Urinary bladder (tissue), 4 donors: ENCODE results near the gene FRYL. TPM values are rescaled to one million over a fixed set of nuclear protein-coding genes. Genes with fewer than 3 reads are reported as not detected.

Source experiments
- DNase-seq: peaks from one replicate; pipeline ENCODE4 v3.0.0-alpha.2; 2015; ENCODE audit errors: extremely low spot score
- H3K27ac ChIP-seq: one replicate; pipeline ENCODE4 v1.5.1; 2013; ENCODE audit warnings: low read depth, mild to moderate bottlenecking, moderate library complexity
- H3K36me3 ChIP-seq: one replicate; pipeline ENCODE4 v1.6.1; 2013; ENCODE audit warnings: mild to moderate bottlenecking, moderate library complexity; ENCODE audit not compliant: insufficient read depth
- H3K4me1 ChIP-seq: one replicate; pipeline ENCODE4 v1.6.1; 2013; ENCODE audit warnings: mild to moderate bottlenecking, moderate library complexity; ENCODE audit not compliant: insufficient read depth
- H3K4me3 ChIP-seq: one replicate; pipeline ENCODE4 v1.5.1; 2013; ENCODE audit warnings: low read depth, low read length
- WGBS: extraction: QIAGEN DNeasy Blood & Tissue Kit; methylation state at CpG from one replicate; pipeline ENCODE4 v1.1.7; 2013; 5-methylcytosine and 5-hydroxymethylcytosine counted together
- polyA plus RNA-seq: library from polyadenylated mRNA; stranded (reverse); fragments of 200-250 nt; gene quantifications from one replicate; pipeline ENCODE4 v1.2.3, GENCODE V29; 2013
- total RNA-seq: library from RNA; depleted of rRNA; stranded (reverse); fragments of >200 nt; gene quantifications from one replicate; pipeline ENCODE4 v1.2.3, GENCODE V29; 2014
- donor health status: healthy with polysubstance abuse.
- donor health status: healthy.

FRYL gene
- total and polyA plus RNA-seq, 2 donors: 17.0 to 172 TPM

DNA sequence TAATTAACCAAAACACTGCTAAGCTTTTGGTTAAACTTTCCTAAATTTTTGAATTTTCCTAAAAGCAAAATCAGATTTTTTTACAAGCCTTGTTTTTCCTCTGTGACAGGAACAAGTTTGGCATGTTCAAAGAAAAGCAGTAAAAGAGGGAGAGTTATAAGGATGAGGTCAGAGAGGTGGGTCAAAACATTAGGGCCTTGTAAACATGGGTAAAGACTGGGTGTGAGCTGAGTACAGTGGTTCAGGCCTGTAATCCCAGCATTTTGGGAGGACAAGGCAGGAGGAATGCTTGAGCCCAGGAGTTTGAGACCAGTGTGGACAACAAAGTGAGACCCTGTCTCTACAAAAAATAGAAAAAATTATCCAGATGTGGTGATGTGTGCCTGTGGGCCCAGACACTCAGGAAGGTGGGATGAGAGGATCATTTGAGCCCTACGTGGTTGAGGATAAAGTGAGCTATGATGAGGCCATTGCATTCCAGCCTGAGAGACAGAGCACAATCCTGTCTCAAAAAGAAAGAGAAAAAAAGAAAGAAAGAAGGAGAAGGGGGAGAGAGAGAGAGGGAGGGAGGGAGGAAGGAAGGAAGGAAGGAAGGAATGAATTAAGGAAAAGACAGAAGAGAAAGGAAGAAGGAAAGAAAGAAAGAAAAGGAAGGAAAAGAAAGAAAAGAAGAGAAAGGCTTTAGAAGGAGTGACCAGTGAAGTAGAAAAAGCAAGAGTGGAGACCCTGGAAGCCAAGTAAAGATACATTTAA, 17.0 kb upstream of the FRYL start:
- 48% methylated on average over 1 of the region's 1 CpG for WGBS
- no peaks in the 10 kb centered on the region for H3K36me3 ChIP-seq
- no peak for DNase-seq
- no peaks in the 10 kb centered on the region for H3K4me1 ChIP-seq
- H3K4me3 ChIP-seq: no peak overlapping the region
- H3K27ac ChIP-seq: no peak overlapping the region

GRCh38 chr4:48796191-48796926, 16.3 kb upstream of the FRYL start:
- no peak overlapping the region for H3K27ac ChIP-seq
- WGBS: 81% methylated on average over 2 of the region's 2 CpGs
- no peak for DNase-seq

GRCh38 chr4:48795108-48795507, 15.0 kb upstream of the FRYL start:
- WGBS: 89% methylated on average over 3 of the region's 3 CpGs
- DNase-seq: no peak
- Histone ChIP-seq H3K36me3 (no peaks in the 10 kb centered on the region), H3K4me1 (no peaks in the 10 kb centered on the region), H3K4me3 (no peak overlapping the region), H3K27ac (no peak overlapping the region)

More at GRCh38 chr4:48796191-48796926, 16.3 kb upstream of the FRYL start:
- Histone ChIP-seq H3K4me1 (no peaks in the 10 kb centered on the region), H3K4me3 (no peak overlapping the region), H3K36me3 (no peaks in the 10 kb centered on the region)

DNA sequence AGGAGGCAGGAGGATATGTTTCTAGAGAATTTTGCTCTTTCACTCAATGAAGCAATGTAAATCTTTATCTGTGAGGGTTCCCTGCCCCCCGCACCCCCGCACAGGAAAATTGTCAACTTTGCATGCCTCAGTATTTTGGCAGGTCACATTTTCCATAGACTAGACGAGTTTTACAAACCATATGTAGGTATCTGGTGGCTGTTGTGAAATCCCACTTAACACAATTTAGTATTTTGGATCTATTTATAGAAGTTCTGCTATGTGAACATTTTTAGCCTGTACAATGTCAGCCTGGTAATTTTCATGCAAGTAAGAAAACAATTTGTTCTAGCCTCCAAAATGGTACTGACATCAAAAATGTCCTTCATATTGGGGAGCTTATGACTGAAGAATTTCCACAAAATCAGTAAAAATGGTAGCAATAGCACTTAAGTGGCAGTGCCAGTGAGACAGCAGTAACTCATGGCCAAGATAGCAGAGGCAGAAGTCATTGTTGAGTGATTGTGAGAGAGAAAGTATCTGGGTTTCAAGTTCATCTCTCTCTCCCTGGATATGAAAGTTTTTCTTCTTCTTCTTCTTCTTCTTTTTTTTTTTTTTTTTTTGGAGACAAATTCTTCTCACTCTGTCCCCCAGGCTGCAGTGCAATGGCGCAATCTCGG, 12.4 kb upstream of the FRYL start:
- H3K36me3 ChIP-seq: no peaks in the 10 kb centered on the region
- 69% methylated on average over 5 of the region's 5 CpGs for WGBS
- no peak for DNase-seq
- H3K4me3 ChIP-seq: no peak overlapping the region
- no peaks in the 10 kb centered on the region for H3K4me1 ChIP-seq
- H3K27ac ChIP-seq: no peak overlapping the region

DNA sequence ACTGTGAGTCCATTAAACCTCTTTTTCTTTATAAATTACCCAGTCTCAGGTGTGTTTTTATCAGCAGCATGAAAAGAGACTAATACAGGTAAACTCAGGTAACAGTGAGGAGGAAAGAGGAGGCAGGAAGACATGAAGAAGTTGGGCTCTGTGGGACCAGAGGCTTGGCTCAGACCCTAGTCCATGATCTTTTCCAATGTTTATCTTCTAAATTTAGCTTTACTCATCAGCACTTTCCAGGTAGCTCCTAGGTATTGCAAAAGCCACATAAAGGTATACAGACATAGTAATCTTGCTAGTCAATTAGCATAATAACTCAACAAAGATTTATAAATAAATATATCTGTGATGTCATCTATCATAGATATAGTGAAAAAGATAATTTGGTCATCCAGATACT, 11.2 kb upstream of the FRYL start:
- Histone ChIP-seq H3K4me3 (no peak overlapping the region), H3K4me1 (no peaks in the 10 kb centered on the region), H3K27ac (no peak overlapping the region), H3K36me3 (no peaks in the 10 kb centered on the region)
- DNase-seq: no peak

- no peak overlapping the region for H3K27ac ChIP-seq
- H3K4me1 ChIP-seq: no peaks in the 10 kb centered on the region
- no peak overlapping the region for H3K4me3 ChIP-seq
- no peaks in the 10 kb centered on the region for H3K36me3 ChIP-seq
- no peak for DNase-seq
These were observed 10.5 kb upstream of the FRYL start for GRCh38 chr4:48790561-48790960.

GRCh38 chr4:48787056-48787455, 7.0 kb upstream of the FRYL start:
- H3K36me3 ChIP-seq: no peaks in the 10 kb centered on the region
- no peak overlapping the region for H3K27ac ChIP-seq
- no peaks in the 10 kb centered on the region for H3K4me1 ChIP-seq
- no peak overlapping the region for H3K4me3 ChIP-seq
- no peak for DNase-seq
- 51% methylated on average over 1 of the region's 1 CpG for WGBS

DNA sequence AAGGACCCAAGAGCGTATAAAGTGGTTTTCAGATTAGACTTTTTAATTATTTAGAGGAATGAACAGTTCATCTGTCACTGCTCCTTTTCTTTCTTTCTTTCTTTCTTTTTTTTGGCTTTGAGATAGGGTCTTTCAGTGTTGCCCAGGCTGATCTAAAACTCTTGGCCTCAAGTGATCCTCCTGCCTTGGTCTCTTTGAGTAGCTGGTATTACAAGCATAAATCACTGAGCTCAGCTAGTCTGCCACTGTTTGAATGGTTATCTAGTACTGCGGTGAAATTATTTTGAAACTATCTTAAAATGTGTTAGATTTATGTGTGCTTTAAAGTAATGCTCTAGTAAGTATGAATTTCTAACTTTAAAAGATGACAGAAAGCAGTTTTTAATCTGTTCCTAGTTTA, 6.5 kb upstream of the FRYL start:
- DNase-seq: no peak
- no peaks in the 10 kb centered on the region for H3K36me3 ChIP-seq
- no peaks in the 10 kb centered on the region for H3K4me1 ChIP-seq
- H3K27ac ChIP-seq: no peak overlapping the region
- WGBS: 77% methylated on average over 2 of the region's 2 CpGs
- no peak overlapping the region for H3K4me3 ChIP-seq

DNA sequence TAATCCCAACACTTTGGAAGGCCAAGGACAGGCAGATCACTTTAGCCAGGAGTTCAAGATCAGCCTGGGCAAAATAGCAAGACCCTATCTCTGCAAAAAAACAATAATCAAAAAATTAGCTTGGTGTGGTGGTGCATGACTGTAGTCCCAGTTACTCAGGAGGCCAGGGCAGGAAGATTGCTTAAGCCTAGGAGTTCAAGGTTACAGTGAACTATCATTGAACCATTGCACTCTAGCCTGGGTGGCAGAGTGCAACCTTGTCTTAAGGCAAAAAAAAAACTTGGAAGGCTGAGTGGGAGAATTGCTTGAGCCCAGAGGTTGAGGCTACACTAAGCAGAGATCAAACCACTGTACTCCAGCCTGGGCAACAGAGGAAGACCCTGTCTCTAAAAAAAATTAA, 5.2 kb upstream of the FRYL start:
- Histone ChIP-seq H3K27ac (no peak overlapping the region), H3K4me1 (no peaks in the 10 kb centered on the region), H3K4me3 (no peak overlapping the region), H3K36me3 (no peaks in the 10 kb centered on the region)
- no peak for DNase-seq

DNA sequence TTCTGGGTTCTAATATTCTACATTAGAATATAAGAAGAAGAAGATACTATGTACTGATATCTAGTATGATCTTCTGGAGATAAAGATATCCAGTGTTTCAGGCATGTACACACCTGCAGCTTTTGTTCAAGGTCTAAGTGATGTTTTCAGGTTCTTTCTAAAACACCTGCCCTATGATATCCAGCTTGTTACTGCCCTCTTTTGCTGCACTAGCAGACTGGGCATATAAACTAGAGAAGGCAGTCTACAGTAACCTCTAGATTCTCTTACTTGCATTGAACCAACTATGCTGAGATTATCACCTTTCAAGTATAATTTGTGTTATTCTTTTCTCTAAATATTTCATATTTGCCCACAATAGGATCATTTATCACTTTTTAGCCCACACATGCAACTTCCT, 1.9 kb upstream of the FRYL start:
- no peak for DNase-seq

GRCh38 chr4:48780865-48781214, 761 bp upstream of the FRYL start:
- under 1% methylated on average over 10 of the region's 10 CpGs for WGBS
- peaks cover 3% of the 10 kb centered on the region for H3K4me1 ChIP-seq
- H3K27ac ChIP-seq: peak overlapping the region; percentile 62
- H3K4me3 ChIP-seq: peak overlapping the region; percentile 98
- no peak for DNase-seq
- no peaks in the 10 kb centered on the region for H3K36me3 ChIP-seq

More for the DNA sequence above, 1.9 kb upstream of the FRYL start:
- H3K36me3 ChIP-seq: no peaks in the 10 kb centered on the region
- no peak overlapping the region for H3K27ac ChIP-seq
- peaks cover 1% of the 10 kb centered on the region for H3K4me1 ChIP-seq
- no peak overlapping the region for H3K4me3 ChIP-seq

DNA sequence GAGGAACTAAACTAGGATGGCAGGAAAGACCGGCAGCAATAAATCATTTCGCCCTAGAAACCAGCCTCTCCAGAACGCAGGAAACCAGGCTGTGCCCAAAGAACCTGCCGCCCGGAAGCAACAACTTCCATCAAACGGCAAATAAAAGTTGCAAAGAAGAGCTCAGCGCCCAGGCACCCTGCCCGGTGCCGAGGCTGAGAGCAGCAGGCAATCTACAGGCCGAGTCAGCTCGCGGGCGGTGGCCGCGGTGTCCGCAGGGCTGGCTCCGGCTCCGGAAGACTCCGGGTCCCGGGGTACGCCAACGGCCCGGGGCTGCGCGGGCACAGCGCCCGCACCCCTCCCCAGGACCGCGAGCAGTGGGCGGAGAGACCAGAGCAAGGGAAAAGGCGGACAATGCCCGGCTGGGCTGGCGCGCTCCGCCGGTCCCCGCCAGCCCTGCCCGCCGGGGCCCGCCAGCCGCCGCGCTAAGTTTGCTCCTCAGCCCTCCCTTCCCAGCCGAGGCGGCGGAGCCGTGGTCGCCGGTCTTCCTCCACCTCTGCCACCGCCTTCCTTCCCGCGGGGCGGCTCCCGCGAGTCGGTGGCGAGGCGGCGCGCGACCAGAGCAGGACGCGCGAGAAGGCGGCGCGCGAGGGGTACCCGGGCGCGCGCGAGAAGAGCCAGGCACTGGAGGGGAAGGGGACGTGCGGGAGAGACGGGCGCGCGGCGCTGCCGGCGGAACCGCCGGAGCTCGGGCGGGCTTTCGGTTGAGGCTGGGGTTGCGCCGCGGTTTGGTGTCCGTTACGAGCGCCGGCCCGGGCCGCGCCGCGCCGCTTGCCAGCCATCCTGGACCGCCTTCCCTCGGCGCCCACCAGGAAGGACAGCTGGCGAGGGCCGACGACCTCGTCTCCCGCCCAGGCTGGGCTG, 733 bp downstream of the FRYL start:
- no peak for DNase-seq
- peak overlapping the region; percentile 98 for H3K4me3 ChIP-seq
- under 1% methylated on average over 108 of the region's 108 CpGs for WGBS
- H3K36me3 ChIP-seq: no peaks in the 10 kb centered on the region
- H3K27ac ChIP-seq: peak overlapping the region; percentile 96
- peaks cover 3% of the 10 kb centered on the region for H3K4me1 ChIP-seq

GRCh38 chr4:48778431-48779094, 1.5 kb downstream of the FRYL start:
- no peak for DNase-seq
- WGBS: under 1% methylated on average over 8 of the region's 8 CpGs
- Histone ChIP-seq H3K36me3 (no peaks in the 10 kb centered on the region), H3K4me3 (peak overlapping the region; percentile 98), H3K4me1 (peaks cover 3% of the 10 kb centered on the region), H3K27ac (peak overlapping the region; percentile 72)
